Prostate gland (tissue), 2 donors: ENCODE measurements around the gene TCP10L.
"Not testable (repeated sequence)": the region's sequence is repeated elsewhere in the genome, so short reads cannot be mapped to it uniquely, and the experiment has no call there.

Experiments
- CTCF ChIP-seq, 4 experiments: fragments of 200-600 bp in 2 of 4; fragments of 450-650 bp in 2 of 4; sonication (generic) in 2 of 4; IDR thresholded peaks; 1 replicate in 3 of 4; 2 replicates in 1 of 4; pipeline ENCODE4 v1.5.1; 2016 to 2019; ENCODE audit warnings: antibody characterized with exemption in 4 of 4, mild to moderate bottlenecking in 2 of 4, moderate library complexity in 2 of 4
- POLR2A ChIP-seq: fragments of 450-650 bp; IDR thresholded peaks from one replicate; pipeline ENCODE4 v1.6.1; 2016; ENCODE audit warnings: antibody characterized with exemption, mild to moderate bottlenecking
- POLR2AphosphoS5 ChIP-seq: sonication (generic); formaldehyde crosslinking; IDR thresholded peaks from one replicate; pipeline ENCODE4 v1.6.1; 2017; ENCODE audit warnings: antibody characterized with exemption

GRCh38 chr21:32561476-32561875 lies 23.8 kb downstream of the TCP10L start:
- not testable (repeated sequence) for TF ChIP-seq POLR2AphosphoS5; CTCF (IDR thresholded peaks at IDR 0.05); POLR2A
